GM19372 (cell line): ENCODE measurements around the gene RBFOX1.
"Not testable (repeated sequence)": the region's sequence is repeated elsewhere in the genome, so short reads cannot be mapped to it uniquely, and the experiment has no call there.

Source experiments
- ATAC-seq: cut with Tn5 transposase; IDR thresholded peaks from one replicate; pipeline ENCODE4 v1.9.1; 2021; ENCODE audit warnings: mild to moderate bottlenecking, low read depth, moderate library complexity; ENCODE audit not compliant: unreplicated experiment

Gene RBFOX1

GRCh38 chr16:7443648-7444365 is 111.2 kb downstream of the RBFOX1 start:
- ATAC-seq = no peak

GRCh38 chr16:7449306-7449705 is 116.7 kb downstream of the RBFOX1 start:
- ATAC-seq = no peak

DNA sequence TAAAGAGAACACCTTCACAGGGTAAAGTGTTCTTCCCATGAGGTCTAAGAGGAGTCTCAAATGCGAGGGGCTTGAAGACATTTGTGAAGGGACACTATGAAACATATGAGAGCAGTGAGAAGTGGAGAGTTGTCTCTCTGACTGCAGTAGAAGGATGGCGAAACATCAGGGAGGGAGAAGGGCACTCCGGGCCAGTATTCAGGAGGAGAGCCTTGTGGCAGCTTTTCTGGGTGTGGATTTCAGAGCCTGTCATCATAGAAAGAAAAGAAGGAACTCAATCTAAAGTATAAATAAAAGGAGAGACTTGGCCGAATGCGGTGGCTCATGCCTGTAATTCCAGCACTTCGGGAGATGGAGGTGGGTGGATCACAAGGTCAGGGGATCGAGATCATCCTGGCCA is 117.2 kb downstream of the RBFOX1 start:
- no peak for ATAC-seq

DNA sequence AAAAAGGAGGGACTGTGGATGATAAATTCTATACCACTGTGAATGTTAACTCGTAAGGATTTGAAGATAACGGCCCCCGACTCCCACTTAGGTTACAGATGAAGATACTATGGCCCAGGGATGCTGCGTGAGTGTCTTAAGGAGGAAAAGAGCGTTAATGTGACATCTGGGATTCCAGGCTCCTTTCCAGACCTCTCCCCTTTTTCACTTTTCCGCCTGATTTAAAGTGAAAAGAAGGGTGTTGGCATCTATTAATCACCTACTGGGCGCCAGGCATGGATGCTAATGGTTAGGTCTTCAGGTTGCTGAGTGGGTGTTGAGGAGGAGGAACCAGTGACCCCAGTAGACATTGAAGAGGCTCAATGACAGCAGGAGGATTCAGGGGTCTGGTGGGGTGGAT is 117.8 kb downstream of the RBFOX1 start:
- ATAC-seq = no peak

DNA sequence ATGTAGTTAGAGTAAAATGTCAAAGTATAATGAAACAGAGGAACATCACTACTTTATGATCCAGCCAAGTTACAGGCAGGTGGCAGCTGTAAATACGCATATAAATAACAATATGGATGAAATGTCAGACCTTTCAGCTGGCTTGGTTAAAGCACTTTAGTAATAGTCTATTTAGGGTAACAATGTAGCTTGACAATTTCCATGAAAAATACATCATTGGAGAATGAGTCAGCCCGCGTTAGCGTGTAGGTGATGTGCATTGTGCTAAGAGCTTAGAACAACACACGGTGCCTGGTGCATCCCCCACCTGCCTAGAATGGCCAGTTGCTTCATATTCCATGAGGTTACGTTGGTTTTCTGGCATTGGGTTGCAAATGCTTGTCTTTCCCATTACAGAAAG is 119.4 kb downstream of the RBFOX1 start:
- no peak for ATAC-seq

- no peak for ATAC-seq
Measured at GRCh38 chr16:7456211-7456610, 123.6 kb downstream of the RBFOX1 start.

DNA sequence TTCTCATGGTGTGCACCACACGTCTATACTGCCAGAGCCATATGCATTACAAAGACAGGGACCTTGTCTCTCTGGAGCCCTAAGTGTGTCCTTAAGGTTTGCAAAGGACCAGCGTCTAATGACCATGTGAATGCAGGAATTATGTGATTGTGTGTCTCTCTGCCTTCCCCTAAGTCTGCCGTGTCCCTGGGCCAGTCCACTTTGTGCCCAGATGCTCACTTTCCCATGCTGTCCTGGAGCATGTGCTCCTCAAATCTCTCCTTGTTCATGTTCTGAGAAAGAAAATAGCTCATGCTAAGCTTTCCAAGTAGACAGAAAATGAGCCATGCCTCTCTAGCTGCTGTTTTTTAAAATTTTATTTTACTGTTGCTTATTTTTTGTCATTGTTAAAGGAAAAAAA is 125.5 kb downstream of the RBFOX1 start:
- ATAC-seq = no peak

DNA sequence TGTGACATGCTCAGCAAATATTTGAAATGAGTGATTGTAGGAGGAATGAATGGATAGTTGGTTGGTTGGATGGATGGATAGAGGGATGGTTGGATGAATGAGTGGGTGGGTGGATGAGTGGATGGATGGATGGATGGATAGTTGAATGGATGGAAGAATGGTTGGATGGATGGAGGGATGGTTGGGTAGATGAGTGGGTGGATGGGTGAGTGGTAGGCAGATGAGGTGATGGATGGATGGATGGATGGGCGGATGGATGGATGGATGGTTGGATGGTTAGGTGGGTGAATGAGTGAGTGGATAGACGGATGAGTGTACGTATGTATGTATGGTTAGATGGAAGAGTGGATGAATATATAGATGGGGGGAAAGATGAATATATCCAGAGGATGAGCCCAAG is 137.7 kb downstream of the RBFOX1 start:
- ATAC-seq = no peak

GRCh38 chr16:7471268-7471667 is 138.6 kb downstream of the RBFOX1 start:
- no peak for ATAC-seq

GRCh38 chr16:7482032-7482431 is 149.4 kb downstream of the RBFOX1 start:
- ATAC-seq = no peak

DNA sequence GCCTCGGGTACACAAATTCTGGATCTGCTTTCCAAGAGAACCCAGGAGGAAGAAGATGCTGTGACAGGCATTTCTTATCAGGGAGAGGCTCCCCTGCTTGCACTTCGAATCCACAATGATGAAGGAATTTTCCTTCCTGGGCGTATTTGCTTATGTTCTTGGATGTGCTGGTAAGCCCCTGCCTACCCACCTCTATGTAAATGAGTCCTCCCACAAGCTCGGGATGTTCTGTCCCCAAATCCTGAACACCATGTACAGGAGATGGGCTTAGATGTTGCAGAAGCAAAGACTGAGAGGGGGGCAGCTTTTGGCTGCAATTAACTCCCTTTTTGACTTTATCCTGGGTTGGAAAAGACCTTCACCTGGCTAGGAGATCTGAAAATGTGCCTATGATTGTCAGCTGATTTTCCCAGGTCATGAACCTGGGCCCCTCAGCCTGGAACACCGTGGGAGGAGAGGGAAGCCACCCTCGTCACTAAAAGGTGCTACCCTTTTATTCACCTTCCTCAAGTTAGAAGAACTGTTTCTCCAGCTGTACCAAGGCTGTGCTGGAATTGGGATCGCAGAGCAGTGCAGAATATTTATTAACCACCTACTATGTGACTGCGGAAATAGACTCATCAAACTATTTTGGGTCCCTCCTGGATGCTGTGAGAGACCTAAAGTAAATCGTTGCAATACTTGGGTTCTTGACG is 150.1 kb downstream of the RBFOX1 start:
- no peak for ATAC-seq

GRCh38 chr16:7487574-7488323 is 155.1 kb downstream of the RBFOX1 start:
- ATAC-seq = no peak

DNA sequence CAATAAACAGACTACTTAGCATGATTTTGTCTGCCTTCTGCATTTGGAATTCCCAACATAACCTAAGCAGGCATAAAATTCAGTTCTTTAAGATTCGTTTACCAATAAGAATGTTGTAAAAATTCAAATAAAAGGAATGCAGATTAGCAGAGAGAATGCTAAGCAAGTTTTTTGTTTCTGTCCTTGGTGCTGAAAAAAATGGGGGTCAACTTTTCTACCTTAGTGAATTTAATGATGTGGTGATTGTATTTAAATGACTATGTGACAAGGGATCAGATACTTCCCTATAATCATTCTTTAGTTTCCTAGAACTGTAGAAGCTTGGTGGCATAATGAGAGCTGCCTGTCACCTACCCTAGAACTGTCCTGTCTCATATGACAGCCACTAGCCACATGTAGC is 159.5 kb downstream of the RBFOX1 start:
- no peak for ATAC-seq

DNA sequence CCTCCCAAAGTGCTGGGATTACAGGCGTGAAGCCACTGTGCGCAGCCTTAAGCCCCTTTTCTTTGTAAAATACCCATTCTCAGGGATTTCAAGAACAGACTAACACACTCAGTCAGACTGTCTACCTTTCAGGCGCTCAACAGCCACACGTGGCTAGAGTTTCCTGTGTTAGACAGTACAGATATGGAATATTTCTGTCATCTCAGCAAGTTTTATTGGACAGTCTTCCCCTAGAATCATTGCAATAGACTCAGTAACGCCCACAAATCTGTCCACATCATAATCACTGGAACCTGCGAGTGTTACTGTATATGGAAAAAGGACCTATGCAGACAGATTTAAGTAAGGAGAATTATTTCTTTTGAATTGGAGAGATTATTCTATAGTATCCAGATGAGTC is 160.5 kb downstream of the RBFOX1 start:
- ATAC-seq = no peak

- ATAC-seq = no peak
Measured at GRCh38 chr16:7497691-7498090, 165.0 kb downstream of the RBFOX1 start.

DNA sequence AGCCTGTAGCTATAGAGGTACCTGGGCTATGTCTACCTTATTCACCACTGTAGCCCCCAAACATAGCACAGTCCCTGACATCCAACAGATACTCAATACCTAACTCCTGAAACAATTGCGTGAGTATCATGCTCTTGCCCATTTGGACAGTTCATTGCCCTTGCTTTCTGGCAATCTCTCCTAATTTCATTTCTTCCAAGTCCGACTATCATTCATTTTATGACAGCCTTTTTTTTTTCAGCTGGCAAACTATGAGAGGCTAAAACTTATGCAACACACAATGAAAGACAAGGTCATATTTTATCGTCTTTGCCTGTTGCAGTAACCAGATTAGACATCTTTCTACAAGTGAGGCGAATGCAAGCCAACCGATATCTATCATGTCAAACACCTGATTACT is 169.2 kb downstream of the RBFOX1 start:
- no peak for ATAC-seq

DNA sequence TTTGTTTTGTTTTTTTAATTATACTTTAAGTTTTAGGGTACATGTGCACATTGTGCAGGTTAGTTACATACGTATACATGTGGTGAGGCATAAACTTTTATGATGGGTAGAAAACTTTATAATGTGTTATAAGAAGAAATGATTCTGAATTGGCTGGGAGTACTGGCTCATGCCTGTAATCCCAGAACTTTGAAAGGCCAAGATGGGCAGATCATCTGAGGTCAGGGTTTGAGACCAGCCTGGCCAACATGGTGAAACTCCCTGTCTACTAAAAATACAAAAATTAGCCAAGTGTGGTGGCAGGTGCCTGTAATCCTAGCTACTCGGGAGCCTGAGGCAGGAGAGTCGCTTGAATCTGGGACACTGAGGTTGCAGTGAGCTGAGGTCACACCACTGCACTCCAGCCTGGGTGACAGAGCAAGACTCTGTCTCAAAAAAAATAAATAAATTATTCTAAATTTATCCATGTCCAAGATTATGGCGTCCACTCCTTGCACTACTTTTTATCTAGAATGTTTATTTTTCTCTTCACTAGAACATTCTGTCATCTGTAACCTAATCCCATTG is 170.0 kb downstream of the RBFOX1 start:
- not testable (repeated sequence) for ATAC-seq

- ATAC-seq = no peak
Measured at GRCh38 chr16:7503666-7504065, 171.0 kb downstream of the RBFOX1 start.

- ATAC-seq = no peak
Measured at GRCh38 chr16:7504844-7505243, 172.2 kb downstream of the RBFOX1 start.

DNA sequence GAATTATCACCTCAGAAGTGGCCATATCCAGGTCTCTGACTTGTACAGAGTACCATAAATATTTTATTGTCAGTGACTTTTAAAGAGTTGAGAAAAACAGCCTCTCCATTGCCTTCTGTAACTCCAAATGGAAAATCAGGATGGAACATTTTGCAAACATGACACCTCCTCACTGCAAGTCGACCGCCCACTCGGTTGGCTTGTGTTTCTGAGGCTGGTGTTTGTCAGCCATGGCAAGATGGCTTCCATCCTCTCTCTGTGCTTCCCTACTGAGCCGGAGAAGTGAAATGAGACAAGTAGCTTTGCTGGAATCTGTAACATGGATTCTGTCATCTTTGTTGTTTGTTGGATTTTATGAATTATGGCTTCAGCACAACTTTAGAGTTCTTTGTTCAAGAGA is 172.8 kb downstream of the RBFOX1 start:
- ATAC-seq = no peak

DNA sequence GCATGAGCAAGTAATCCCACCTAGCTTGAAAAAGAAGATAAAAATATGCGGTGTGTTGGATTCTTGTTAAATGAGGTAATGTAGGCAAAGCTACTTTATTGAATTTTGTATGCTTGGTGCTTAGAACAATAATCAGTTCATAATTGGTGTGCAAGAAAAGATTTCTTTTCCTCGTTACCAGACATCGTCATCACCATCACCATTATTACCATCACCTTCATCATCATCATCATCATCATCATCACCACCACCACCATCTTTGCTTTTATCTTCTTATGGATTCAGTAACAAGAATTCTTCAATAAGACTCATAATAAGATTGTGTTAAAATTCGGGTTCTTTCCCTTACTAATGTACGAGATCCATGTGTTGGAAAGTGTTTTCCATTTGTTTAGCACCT is 173.7 kb downstream of the RBFOX1 start:
- no peak for ATAC-seq
